ENCODE data around the gene RHEBL1.
A peak's percentile ranks its signal among the peaks of the same experiment; 100 is the strongest.

RHEBL1 gene

DNA sequence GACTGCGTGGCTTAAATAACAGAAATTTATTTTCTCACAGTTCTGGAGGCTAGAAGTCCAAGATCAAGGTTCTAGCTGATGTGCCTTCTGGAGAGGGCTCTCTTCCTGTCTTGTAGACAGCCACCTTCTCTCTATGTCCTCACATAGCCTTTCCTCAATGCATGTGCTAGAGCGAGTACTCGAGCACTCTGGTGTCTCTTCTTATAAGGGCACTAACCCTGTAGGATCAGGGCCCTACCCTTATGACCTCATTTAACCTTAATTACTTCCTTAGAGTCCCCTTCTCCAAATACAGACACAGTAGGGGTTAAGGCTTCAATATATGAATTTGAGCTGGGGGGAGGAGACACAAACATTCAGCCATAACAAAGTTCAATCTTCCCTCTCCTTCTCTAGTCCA, 14.7 kb upstream of the RHEBL1 start:
- no peak for TF ChIP-seq EZH2phosphoT487 (IDR thresholded peaks at IDR 0.05; ENCODE audit: low read depth)
- TF ChIP-seq, protein P1, sequence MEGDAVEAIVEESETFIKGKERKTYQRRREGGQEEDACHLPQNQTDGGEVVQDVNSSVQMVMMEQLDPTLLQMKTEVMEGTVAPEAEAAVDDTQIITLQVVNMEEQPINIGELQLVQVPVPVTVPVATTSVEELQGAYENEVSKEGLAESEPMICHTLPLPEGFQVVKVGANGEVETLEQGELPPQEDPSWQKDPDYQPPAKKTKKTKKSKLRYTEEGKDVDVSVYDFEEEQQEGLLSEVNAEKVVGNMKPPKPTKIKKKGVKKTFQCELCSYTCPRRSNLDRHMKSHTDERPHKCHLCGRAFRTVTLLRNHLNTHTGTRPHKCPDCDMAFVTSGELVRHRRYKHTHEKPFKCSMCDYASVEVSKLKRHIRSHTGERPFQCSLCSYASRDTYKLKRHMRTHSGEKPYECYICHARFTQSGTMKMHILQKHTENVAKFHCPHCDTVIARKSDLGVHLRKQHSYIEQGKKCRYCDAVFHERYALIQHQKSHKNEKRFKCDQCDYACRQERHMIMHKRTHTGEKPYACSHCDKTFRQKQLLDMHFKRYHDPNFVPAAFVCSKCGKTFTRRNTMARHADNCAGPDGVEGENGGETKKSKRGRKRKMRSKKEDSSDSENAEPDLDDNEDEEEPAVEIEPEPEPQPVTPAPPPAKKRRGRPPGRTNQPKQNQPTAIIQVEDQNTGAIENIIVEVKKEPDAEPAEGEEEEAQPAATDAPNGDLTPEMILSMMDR (IDR thresholded peaks at IDR 0.05; ENCODE audit: low read depth, low read length), result no peak
- no peak overlapping the region for H3K4me2 ChIP-seq (ENCODE audit: low read length)

DNA sequence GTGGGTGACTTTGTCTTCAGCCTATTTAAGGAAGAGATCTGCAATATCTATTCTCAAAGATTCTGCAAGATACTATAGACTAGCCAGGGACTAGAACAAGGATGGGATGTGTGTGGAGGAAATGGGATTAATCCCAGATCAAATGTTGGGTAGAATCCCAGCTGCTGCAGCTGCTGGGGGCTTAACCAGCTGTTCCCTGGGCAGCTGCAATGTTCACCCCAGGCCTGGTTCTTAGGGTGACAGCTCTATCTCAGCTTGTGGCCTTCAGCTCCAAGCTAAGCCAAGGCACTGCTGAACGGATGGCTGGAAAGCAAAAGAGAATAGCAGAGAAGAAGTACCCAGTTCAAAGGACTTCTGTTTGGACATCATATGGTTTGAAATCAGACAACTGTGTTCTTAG, 10.0 kb upstream of the RHEBL1 start:
- no peak for TF ChIP-seq EZH2phosphoT487 (IDR thresholded peaks at IDR 0.05; ENCODE audit: low read depth)
- TF ChIP-seq, protein P1 (IDR thresholded peaks at IDR 0.05; ENCODE audit: low read depth, low read length), result no peak
- no peaks in the 10 kb centered on the region for H3K79me2 ChIP-seq (ENCODE audit: low read length)
- no peak overlapping the region for H3K4me3 ChIP-seq (ENCODE audit: low read length)
- no peaks in the 10 kb centered on the region for H3K9me3 ChIP-seq (ENCODE audit: insufficient read depth, low read length)
- H3K36me3 ChIP-seq (replicated peaks; ENCODE audit: low read depth, low read length), result no peaks in the 10 kb centered on the region
- 0 out of 2 replicates have a peak, but pooled peaks cover 9% of the 10 kb centered on the region for H3K27me3 ChIP-seq (ENCODE audit: low read depth, low read length)
- no peak overlapping the region for H3K9ac ChIP-seq (ENCODE audit: low read length)
- no peak overlapping the region for H2AFZ ChIP-seq (ENCODE audit: low read depth, low read length)
- no peak overlapping the region for H3K27ac ChIP-seq (ENCODE audit: low read length)
- no peak overlapping the region for H3K4me2 ChIP-seq (ENCODE audit: low read length)
- H4K20me1 ChIP-seq (ENCODE audit: insufficient read depth, low read length), result no peaks in the 10 kb centered on the region
- H3K4me1 ChIP-seq (ENCODE audit: low read length), result no peaks in the 10 kb centered on the region

More for the DNA sequence above, 14.7 kb upstream of the RHEBL1 start:
- Histone ChIP-seq H3K9ac (ENCODE audit: low read length) (no peak overlapping the region), H4K20me1 (ENCODE audit: insufficient read depth, low read length) (no peaks in the 10 kb centered on the region), H3K36me3 (replicated peaks; ENCODE audit: low read depth, low read length) (no peaks in the 10 kb centered on the region), H3K27me3 (ENCODE audit: low read depth, low read length) (peaks cover 13% of the 10 kb centered on the region; the same call in 1 of the 2 replicates), H3K4me3 (ENCODE audit: low read length) (no peak overlapping the region), H2AFZ (ENCODE audit: low read depth, low read length) (no peak overlapping the region), H3K4me1 (ENCODE audit: low read length) (peaks cover 10% of the 10 kb centered on the region), H3K79me2 (ENCODE audit: low read length) (no peaks in the 10 kb centered on the region), H3K27ac (ENCODE audit: low read length) (no peak overlapping the region), H3K9me3 (ENCODE audit: insufficient read depth, low read length) (no peaks in the 10 kb centered on the region)

DNA sequence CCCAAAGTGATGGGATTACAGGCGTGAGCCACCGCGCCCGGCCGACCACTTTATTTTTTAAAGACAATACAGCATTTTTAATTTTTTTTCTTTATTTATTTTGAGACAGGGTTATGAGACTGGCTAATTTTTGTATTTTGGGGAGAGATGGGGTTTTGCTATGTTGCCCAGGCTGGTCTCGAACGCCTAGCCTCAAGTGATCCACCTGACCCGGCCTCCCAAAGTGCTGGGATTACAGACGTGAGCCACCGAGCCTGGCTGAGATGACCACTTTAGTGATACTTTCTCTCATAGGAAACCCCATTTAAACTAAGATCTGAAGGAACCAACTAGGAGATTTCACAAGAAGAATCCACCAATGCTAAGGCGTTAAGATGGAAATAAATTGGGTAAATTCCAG, 1.2 kb upstream of the RHEBL1 start:
- no peak overlapping the region for H3K9ac ChIP-seq (ENCODE audit: low read length)
- H3K36me3 ChIP-seq (replicated peaks; ENCODE audit: low read depth, low read length), result no peaks in the 10 kb centered on the region
- no peak overlapping the region for H3K27ac ChIP-seq (ENCODE audit: low read length)
- no peak overlapping the region for H3K4me2 ChIP-seq (ENCODE audit: low read length)
- peaks cover 5% of the 10 kb centered on the region; the same call in 1 of the 2 replicates for H3K79me2 ChIP-seq (ENCODE audit: low read length)
- H3K4me3 ChIP-seq (ENCODE audit: low read length), result no peak overlapping the region
- H3K4me1 ChIP-seq (ENCODE audit: low read length), result peaks cover 10% of the 10 kb centered on the region
- H3K27me3 ChIP-seq (ENCODE audit: low read depth, low read length), result no peaks in the 10 kb centered on the region
- H3K9me3 ChIP-seq (ENCODE audit: insufficient read depth, low read length), result no peaks in the 10 kb centered on the region
- no peak overlapping the region for H2AFZ ChIP-seq (ENCODE audit: low read depth, low read length)
- TF ChIP-seq, protein P1 (IDR thresholded peaks at IDR 0.05; ENCODE audit: low read depth, low read length), result no peak
- TF ChIP-seq EZH2phosphoT487 (IDR thresholded peaks at IDR 0.05; ENCODE audit: low read depth), result no peak
- no peaks in the 10 kb centered on the region for H4K20me1 ChIP-seq (ENCODE audit: insufficient read depth, low read length)

DNA sequence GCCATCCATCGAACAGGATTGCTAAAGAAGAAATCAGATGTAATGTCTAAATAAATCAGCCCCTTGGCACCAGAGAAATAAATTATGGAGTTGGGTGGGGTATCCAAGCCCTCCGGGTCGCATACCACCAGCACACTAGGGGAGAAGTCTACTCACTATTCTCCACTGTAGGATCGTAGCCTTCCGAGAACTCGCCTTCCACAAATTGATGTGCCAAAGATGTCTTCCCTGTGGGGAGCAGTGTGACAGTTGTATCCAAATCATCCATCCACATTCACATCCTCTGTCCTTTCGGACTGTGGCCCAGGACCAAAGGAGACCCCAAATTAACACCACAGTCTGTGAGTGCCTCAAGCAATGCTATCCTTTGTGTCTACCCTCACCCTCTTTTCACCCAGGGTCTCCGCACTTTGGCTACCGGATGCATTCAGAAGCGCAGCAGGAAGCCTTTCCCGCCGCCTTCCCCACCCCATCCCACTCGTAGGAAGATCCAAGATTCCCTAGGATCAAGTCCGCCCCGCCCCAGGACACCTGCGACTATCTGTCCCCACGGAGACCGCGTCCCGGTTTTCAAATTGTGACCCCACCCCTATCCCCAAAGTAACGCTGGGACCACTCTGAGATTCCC, 786 bp downstream of the RHEBL1 start:
- Histone ChIP-seq H3K27ac (ENCODE audit: low read length) (no peak overlapping the region; the same call in 1 of the 2 replicates), H3K79me2 (ENCODE audit: low read length) (peaks cover 5% of the 10 kb centered on the region; the same call in 1 of the 2 replicates), H3K4me1 (ENCODE audit: low read length) (peaks cover 10% of the 10 kb centered on the region), H3K27me3 (ENCODE audit: low read depth, low read length) (no peaks in the 10 kb centered on the region), H2AFZ (ENCODE audit: low read depth, low read length) (peak overlapping the region; percentile 93; the same call in 1 of the 2 replicates), H3K9ac (ENCODE audit: low read length) (peak overlapping the region; percentile 68), H3K9me3 (ENCODE audit: insufficient read depth, low read length) (no peaks in the 10 kb centered on the region), H4K20me1 (ENCODE audit: insufficient read depth, low read length) (no peaks in the 10 kb centered on the region), H3K4me2 (ENCODE audit: low read length) (peak overlapping the region; percentile 86), H3K36me3 (replicated peaks; ENCODE audit: low read depth, low read length) (no peaks in the 10 kb centered on the region), H3K4me3 (ENCODE audit: low read length) (peak overlapping the region; percentile 93)
- TF ChIP-seq EZH2phosphoT487 (IDR thresholded peaks at IDR 0.05; ENCODE audit: low read depth), result no peak
- TF ChIP-seq, protein P1 (IDR thresholded peaks at IDR 0.05; ENCODE audit: low read depth, low read length), result no peak
